ENCODE data around the gene ZNF469. TPM values are rescaled to one million over a fixed set of nuclear protein-coding genes. Genes with fewer than 3 reads are reported as not detected.
"Not testable (repeated sequence)": the region's sequence is repeated elsewhere in the genome, so short reads cannot be mapped to it uniquely, and the experiment has no call there.

Gene ZNF469
- total RNA-seq, 4 donors from 2014 or later, result 0.18 to 1.7 (median 0.64) TPM

DNA sequence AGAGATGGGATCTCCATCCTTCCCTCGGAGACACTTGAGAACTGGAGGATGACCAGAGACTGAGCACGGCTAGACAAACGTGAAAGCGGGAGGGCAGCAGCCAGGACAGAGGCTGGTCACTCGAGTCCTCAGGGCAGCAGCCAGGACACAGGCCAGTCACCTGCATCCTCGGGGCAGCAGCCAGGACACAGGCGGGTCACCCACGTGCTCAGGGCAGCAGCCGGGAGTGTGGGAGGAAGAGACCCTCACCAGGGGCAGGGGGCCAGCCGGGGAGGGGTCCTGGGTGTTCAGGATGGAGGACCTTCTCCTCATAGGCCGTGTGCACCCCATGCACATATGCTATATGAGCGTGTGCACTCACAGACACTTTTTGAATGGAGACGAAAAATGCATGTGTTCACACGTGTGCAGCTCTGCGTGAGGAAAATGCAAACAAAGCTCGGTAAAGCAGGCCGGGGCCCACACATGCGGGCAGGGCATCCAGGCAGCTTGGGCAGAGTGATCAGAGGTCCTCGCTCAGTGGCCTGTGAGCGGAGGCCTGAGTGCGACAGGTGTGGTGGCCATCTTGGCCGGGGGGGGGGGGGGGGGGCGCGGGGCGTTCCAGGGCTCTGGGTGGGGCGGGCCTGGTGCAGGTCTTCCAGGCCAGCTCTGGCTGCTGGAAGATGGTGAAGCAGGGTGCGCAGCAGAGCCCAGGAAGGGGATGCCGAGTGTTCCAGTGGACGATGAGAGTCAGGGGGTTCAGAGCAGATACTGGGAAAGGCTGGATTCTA, 26.7 kb downstream of the ZNF469 start:
- Histone ChIP-seq H3K4me1 (no peaks in the 10 kb centered on the region), H3K9me3 (no peaks in the 10 kb centered on the region), H3K27ac (no peak overlapping the region), H3K27me3 (no peaks in the 10 kb centered on the region), H3K4me3 (no peak overlapping the region), H3K36me3 (no peaks in the 10 kb centered on the region)
- TF ChIP-seq, protein P1, sequence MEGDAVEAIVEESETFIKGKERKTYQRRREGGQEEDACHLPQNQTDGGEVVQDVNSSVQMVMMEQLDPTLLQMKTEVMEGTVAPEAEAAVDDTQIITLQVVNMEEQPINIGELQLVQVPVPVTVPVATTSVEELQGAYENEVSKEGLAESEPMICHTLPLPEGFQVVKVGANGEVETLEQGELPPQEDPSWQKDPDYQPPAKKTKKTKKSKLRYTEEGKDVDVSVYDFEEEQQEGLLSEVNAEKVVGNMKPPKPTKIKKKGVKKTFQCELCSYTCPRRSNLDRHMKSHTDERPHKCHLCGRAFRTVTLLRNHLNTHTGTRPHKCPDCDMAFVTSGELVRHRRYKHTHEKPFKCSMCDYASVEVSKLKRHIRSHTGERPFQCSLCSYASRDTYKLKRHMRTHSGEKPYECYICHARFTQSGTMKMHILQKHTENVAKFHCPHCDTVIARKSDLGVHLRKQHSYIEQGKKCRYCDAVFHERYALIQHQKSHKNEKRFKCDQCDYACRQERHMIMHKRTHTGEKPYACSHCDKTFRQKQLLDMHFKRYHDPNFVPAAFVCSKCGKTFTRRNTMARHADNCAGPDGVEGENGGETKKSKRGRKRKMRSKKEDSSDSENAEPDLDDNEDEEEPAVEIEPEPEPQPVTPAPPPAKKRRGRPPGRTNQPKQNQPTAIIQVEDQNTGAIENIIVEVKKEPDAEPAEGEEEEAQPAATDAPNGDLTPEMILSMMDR (IDR thresholded peaks at IDR 0.05), result no peak
- no peak for TF ChIP-seq POLR2A (IDR thresholded peaks at IDR 0.05)
- DNase-seq, result no peak

DNA sequence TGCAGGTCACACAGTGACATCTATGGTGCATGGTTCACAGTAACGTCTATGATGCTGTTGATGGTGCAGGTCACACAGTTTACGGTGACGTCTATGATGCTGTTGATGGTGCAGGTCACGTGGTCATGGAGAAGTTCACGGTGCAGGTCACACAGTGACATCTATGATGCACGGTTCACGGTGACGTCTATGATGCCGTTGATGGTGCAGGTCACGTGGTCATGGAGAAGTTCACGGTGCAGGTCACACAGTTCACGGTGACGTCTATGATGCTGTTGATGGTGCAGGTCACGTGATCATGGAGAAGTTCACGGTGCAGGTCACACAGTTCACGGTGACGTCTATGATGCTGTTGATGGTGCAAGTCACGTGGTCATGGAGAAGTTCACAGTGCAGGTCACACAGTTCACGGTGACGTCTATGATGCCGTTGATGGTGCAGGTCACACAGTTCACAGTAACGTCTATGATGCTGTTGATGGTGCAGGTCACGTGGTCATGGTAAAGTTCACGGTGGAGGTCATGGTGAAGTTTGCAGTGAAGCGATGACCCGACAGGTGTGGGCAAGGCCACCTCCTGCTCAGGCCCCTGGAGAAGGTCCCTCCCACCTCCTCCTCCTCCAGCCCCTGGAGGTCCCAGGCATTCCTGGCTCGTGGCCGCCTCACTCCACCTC, 27.7 kb downstream of the ZNF469 start:
- not testable (repeated sequence) for H3K4me1 ChIP-seq, H3K36me3 ChIP-seq, H3K27me3 ChIP-seq, H3K4me3 ChIP-seq, H3K27ac ChIP-seq, DNase-seq, H3K9me3 ChIP-seq

DNA sequence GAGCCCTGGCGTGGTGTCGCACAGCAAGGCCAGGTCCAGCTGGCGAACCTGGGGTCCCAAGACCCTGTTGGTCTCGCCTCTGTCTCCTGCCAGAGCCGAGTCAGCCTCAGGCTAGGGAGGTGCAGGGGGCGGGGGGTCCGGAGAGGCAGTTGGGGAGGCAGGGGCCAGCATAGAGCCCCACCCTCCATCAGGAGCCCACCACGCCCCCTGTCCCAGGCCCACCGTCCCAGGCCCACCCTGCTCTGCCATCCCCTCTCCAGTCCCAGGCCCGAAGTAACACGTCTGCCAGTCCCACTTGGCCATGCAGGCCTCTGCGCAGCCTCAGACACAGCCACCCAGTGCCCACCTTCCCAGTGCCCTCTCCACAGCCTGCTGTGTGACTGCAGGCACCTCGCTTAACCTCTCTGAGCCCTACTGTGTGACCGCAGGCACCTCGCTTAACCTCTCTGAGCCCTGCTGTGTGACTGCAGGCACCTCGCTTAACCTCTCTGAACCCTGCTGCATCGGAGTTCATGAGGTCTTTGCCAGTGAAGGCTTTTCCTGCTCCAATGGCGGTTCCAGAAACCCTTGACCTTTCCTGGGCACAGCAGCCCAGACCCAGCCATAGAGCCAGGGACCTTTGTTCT, 29.3 kb downstream of the ZNF469 start:
- no peak for DNase-seq
- Histone ChIP-seq H3K4me1 (no peaks in the 10 kb centered on the region), H3K27me3 (no peaks in the 10 kb centered on the region), H3K9me3 (no peaks in the 10 kb centered on the region), H3K36me3 (no peaks in the 10 kb centered on the region), H3K27ac (no peak overlapping the region), H3K4me3 (no peak overlapping the region)
- TF ChIP-seq POLR2A (IDR thresholded peaks at IDR 0.05), result no peak
- TF ChIP-seq, protein P1 (IDR thresholded peaks at IDR 0.05), result no peak

DNA sequence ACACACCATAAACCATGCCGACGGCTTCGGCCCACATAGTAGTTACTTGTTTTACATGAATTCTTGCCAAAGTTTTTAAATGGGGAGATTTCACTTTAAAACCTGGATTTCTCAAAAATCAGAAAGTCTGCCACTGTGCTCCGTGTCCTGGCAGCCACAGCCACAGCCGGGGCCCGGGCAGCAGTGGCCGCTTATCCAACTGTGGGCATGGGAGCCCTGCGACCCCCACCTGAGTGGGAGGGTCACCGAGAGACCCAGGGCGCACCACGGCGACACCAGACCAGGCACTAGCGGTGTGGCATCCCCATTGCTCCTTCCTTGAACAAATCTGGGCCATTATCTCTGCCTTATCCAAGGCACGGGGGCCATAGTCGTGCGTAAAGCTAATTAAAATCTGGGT, 30.0 kb downstream of the ZNF469 start:
- H3K4me3 ChIP-seq, result no peak overlapping the region
- H3K4me1 ChIP-seq, result no peaks in the 10 kb centered on the region
- no peaks in the 10 kb centered on the region for H3K36me3 ChIP-seq
- DNase-seq, result no peak
- no peaks in the 10 kb centered on the region for H3K27me3 ChIP-seq
- H3K9me3 ChIP-seq, result no peaks in the 10 kb centered on the region
- no peak for TF ChIP-seq POLR2A (IDR thresholded peaks at IDR 0.05)
- TF ChIP-seq, protein P1 (IDR thresholded peaks at IDR 0.05), result no peak
- H3K27ac ChIP-seq, result no peak overlapping the region

DNA sequence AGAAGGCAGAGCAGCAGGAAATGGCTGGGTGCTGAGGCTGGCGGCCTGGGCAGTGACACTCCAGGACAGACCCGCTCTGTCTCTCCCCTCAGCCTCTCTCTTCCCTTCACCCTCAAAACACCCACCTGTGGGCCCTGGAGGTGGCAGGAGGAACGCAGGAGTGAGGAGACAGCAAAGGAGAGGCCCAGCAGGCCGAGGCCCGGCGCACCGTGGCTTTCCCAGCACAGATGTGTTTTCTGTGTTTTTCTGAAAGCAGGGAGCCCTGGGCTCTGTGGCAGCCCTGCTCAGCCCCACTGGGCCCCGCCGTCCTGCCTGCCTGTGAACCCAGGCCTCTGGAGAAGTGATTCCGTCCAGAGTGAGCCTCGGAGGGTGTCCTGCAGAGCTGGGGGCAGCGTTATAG, 30.5 kb downstream of the ZNF469 start:
- Histone ChIP-seq H3K27me3 (no peaks in the 10 kb centered on the region), H3K36me3 (no peaks in the 10 kb centered on the region), H3K27ac (no peak overlapping the region), H3K9me3 (no peaks in the 10 kb centered on the region), H3K4me1 (no peaks in the 10 kb centered on the region), H3K4me3 (no peak overlapping the region)
- no peak for DNase-seq
- TF ChIP-seq, protein P1 (IDR thresholded peaks at IDR 0.05), result no peak
- no peak for TF ChIP-seq POLR2A (IDR thresholded peaks at IDR 0.05)

DNA sequence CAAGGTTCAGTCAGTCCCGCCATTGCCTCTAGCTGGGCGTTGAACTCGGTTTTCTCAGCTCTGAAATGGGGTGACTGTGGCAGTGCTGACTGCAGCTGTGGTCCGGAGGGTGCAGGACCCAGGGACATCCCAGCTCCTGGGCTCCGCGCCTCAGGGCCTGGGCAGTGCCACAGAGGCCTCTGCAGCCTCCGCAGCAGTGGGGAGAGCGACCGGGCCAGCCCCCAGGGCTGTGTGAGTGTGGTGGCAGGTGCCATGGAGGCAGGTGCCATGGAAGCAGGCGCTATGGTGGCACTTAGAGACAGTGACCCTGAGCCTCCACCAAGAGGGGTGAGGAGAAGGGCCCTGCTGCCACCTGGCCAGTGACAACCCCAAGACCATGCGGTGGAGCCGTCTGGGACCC, 30.9 kb downstream of the ZNF469 start:
- H3K36me3 ChIP-seq, result no peaks in the 10 kb centered on the region
- H3K4me3 ChIP-seq, result no peak overlapping the region
- TF ChIP-seq, protein P1 (IDR thresholded peaks at IDR 0.05), result no peak
- TF ChIP-seq POLR2A (IDR thresholded peaks at IDR 0.05), result no peak
- no peak for DNase-seq
- no peak overlapping the region for H3K27ac ChIP-seq
- no peaks in the 10 kb centered on the region for H3K9me3 ChIP-seq
- no peaks in the 10 kb centered on the region for H3K27me3 ChIP-seq
- no peaks in the 10 kb centered on the region for H3K4me1 ChIP-seq

Data from Peyer's patch (tissue), 4 donors.